B cell (primary cell): ENCODE data around the gene PPP1R14C. TPM values are rescaled to one million over a fixed set of nuclear protein-coding genes. Genes with fewer than 3 reads are reported as not detected.

Experiments
- ATAC-seq: fragments of 200-7000 bp; cut with Tn5 transposase; one replicate; pipeline ENCODE4 v1.10.0; 2021; ENCODE audit warnings: low read depth, mild to moderate bottlenecking, moderate number of reproducible peaks, moderate library complexity
- CTCF ChIA-PET: fragments of 350-600 bp; sonication (Branson Sonifier 250); formaldehyde crosslinking; loops from one replicate; lab custom pipeline; 2021; ENCODE audit warnings: antibody characterized with exemption, inconsistent platforms; lab: Charles Lee
- POLR2A ChIA-PET: fragments of 350-600 bp; sonication (Branson Sonifier 250); formaldehyde crosslinking; loops from one replicate; lab custom pipeline; 2021; ENCODE audit warnings: antibody characterized with exemption; lab: Charles Lee
- DNase-seq: peaks from one replicate; pipeline ENCODE4 v3.0.0; 2013
- H2AFZ ChIP-seq: 2 replicates; pipeline ENCODE4 v1.6.1; 2012; ENCODE audit warnings: mild to moderate bottlenecking, low read depth, low read length; ENCODE audit not compliant: insufficient read depth, poor library complexity, severe bottlenecking
- H3K27ac ChIP-seq, 2 donors: 1 replicate in 1 of 2; 2 replicates in 1 of 2; pipeline ENCODE4 v1.5.1; 2012 to 2013; ENCODE audit warnings: low read length in 2 of 2, mild to moderate bottlenecking in 2 of 2, moderate library complexity in 1 of 2
- H3K27me3 ChIP-seq, 4 experiments: fragments of 200-600 bp in 1 of 4; sonication (generic) in 1 of 4; replicated peaks in 1 of 4; 1 replicate in 2 of 4; 2 replicates in 2 of 4; pipeline versions ENCODE4 v1.6.1 to v1.7.0; 2013 to 2016; ENCODE audit warnings: low read length in 3 of 4, mild to moderate bottlenecking in 2 of 4, mixed read lengths in 1 of 4, moderate library complexity in 1 of 4; ENCODE audit not compliant: insufficient read depth in 4 of 4, control insufficient read depth in 3 of 4; ENCODE audit errors: control extremely low read depth in 1 of 4
- H3K36me3 ChIP-seq, 2 experiments: replicated peaks in 1 of 2; 1 replicate in 1 of 2; 2 replicates in 1 of 2; pipeline versions ENCODE4 v1.6.1 to v1.7.1; 2013; ENCODE audit warnings: low read length in 1 of 2; ENCODE audit not compliant: insufficient read depth in 2 of 2, control insufficient read depth in 1 of 2; ENCODE audit errors: control extremely low read depth in 1 of 2, extremely low read depth in 1 of 2
- H3K4me1 ChIP-seq, 2 donors: fragments of 200-600 bp in 1 of 2; sonication (generic) in 1 of 2; 1 replicate in 1 of 2; 2 replicates in 1 of 2; pipeline versions ENCODE4 v1.5.1 to v1.6.1; 2013 to 2017; ENCODE audit warnings: low read length in 2 of 2; ENCODE audit not compliant: control insufficient read depth in 2 of 2, insufficient read depth in 2 of 2
- H3K4me2 ChIP-seq: replicated peaks from 2 replicates; pipeline ENCODE3; 2012; ENCODE audit warnings: mild to moderate bottlenecking, low read depth, low read length; ENCODE audit not compliant: poor library complexity, severe bottlenecking
- H3K4me3 ChIP-seq, 5 experiments: fragments of 200-600 bp in 1 of 5; sonication (generic) in 1 of 5; 1 replicate in 3 of 5; 2 replicates in 2 of 5; pipeline versions ENCODE4 v1.5.1 to v1.7.0; 2011 to 2016; ENCODE audit warnings: low read length in 4 of 5, mild to moderate bottlenecking in 4 of 5, low read depth in 2 of 5, control low read depth in 1 of 5, moderate library complexity in 1 of 5; ENCODE audit not compliant: insufficient read depth in 1 of 5; ENCODE audit errors: control extremely low read depth in 1 of 5, extremely low read depth in 1 of 5
- H3K79me2 ChIP-seq: fragments of 200-600 bp; sonication (generic); one replicate; pipeline ENCODE4 v1.6.0; 2016; ENCODE audit warnings: low read length; ENCODE audit not compliant: control insufficient read depth, insufficient read depth
- H3K9ac ChIP-seq: fragments of 200-600 bp; sonication (generic); 2 replicates; pipeline ENCODE4 v1.6.1; 2017; ENCODE audit warnings: mild to moderate bottlenecking, low read length, moderate library complexity
- H3K9me3 ChIP-seq, 3 donors: one replicate each; pipeline versions ENCODE4 v1.6.1 to v1.7.1; 2013; ENCODE audit warnings: low read length in 2 of 3; ENCODE audit not compliant: control insufficient read depth in 2 of 3, insufficient read depth in 1 of 3; ENCODE audit errors: control extremely low read depth in 1 of 3
- H4K20me1 ChIP-seq: 2 replicates; pipeline ENCODE4 v1.6.0; 2012; ENCODE audit warnings: mild to moderate bottlenecking, low read length; ENCODE audit not compliant: insufficient read depth, control insufficient read depth, poor library complexity, severe bottlenecking
- H3K27ac Mint-ChIP-seq: one replicate; pipeline ENCODE4 v1.8.0; 2021; ENCODE audit warnings: mixed read lengths
- H3K27me3 Mint-ChIP-seq: one replicate; pipeline ENCODE4 v1.8.0; 2021; ENCODE audit warnings: mixed read lengths
- H3K4me1 Mint-ChIP-seq: one replicate; pipeline ENCODE4 v1.8.0; 2021; ENCODE audit warnings: mixed read lengths
- H3K4me3 Mint-ChIP-seq: one replicate; pipeline ENCODE4 v1.8.0; 2021; ENCODE audit warnings: mixed read lengths
- H3K9me3 Mint-ChIP-seq: one replicate; pipeline ENCODE4 v1.8.0; 2022; ENCODE audit warnings: mixed read lengths; ENCODE audit not compliant: insufficient read depth
- EZH2 ChIP-seq: IDR thresholded peaks from 2 replicates; pipeline ENCODE4 v1.6.1; 2012; ENCODE audit warnings: borderline replicate concordance, low read depth, mild to moderate bottlenecking, moderate library complexity, low read length; ENCODE audit not compliant: insufficient read depth, poor library complexity, severe bottlenecking
- WGBS: methylation state at CpG from one replicate; pipeline ENCODE4 v1.1.5; 2013; ENCODE audit warnings: missing lambda C conversion rate; ENCODE audit not compliant: insufficient coverage; 5-methylcytosine and 5-hydroxymethylcytosine counted together
- intact Hi-C: fragments of 100-400 bp; cut with micrococcal nuclease; formaldehyde crosslinking; loops from one replicate; pipeline ENCODE4 v1.10.0; 2022
- polyA plus RNA-seq: library from polyadenylated mRNA; depleted of rRNA; stranded (reverse); fragments of >200 nt; gene quantifications from 2 replicates; pipeline ENCODE4 v1.2.3, GENCODE V29; 2012
- total RNA-seq, 2 donors: library from RNA; stranded (reverse); fragments of 120-200 nt in 1 of 2; gene quantifications; 1 replicate in 1 of 2; 2 replicates in 1 of 2; pipeline versions ENCODE4 v1.2.3 to v1.2.4, GENCODE V29; 2013 to 2022
- TF ChIP-seq, protein P1 (sequence below): fragments of 200-600 bp; IDR thresholded peaks from one replicate; pipeline ENCODE4 v1.8.0; 2022; ENCODE audit warnings: antibody characterized with exemption, mild to moderate bottlenecking

Gene PPP1R14C
- total and polyA plus RNA-seq, 2 donors (not counting 1 experiment from before 2014, with no cell fraction given), result not detected

DNA sequence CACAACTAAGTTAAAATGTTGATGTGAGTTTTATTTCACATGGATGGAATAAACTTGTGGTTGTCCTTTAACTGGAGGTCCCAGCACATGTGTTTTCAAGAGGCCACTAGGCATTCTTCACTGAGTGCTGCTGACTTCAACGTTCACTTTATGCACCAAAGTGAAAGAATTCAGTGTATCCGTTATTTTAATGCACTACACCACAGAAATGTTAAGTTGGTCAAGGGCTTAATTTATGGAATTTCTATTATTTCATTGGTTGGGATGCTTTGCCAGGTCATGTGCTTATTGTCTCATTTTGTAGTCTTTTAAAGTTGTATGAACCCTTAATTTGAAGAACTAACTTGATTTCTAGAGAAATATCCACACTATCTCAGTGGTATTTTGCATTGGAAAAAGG is 106.4 kb downstream of the PPP1R14C start:
- no peaks in the 10 kb centered on the region for H3K27me3 ChIP-seq
- Mint-ChIP-seq H3K4me1 (no peaks in the 10 kb centered on the region), H3K27ac (no peak overlapping the region), H3K4me3 (no peak overlapping the region), H3K27me3 (peaks cover 6% of the 10 kb centered on the region), H3K9me3 (peaks cover 2% of the 10 kb centered on the region)
- CTCF ChIA-PET, result no interaction called here
- TF ChIP-seq, protein P1, sequence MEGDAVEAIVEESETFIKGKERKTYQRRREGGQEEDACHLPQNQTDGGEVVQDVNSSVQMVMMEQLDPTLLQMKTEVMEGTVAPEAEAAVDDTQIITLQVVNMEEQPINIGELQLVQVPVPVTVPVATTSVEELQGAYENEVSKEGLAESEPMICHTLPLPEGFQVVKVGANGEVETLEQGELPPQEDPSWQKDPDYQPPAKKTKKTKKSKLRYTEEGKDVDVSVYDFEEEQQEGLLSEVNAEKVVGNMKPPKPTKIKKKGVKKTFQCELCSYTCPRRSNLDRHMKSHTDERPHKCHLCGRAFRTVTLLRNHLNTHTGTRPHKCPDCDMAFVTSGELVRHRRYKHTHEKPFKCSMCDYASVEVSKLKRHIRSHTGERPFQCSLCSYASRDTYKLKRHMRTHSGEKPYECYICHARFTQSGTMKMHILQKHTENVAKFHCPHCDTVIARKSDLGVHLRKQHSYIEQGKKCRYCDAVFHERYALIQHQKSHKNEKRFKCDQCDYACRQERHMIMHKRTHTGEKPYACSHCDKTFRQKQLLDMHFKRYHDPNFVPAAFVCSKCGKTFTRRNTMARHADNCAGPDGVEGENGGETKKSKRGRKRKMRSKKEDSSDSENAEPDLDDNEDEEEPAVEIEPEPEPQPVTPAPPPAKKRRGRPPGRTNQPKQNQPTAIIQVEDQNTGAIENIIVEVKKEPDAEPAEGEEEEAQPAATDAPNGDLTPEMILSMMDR, result no peak
- no peak for TF ChIP-seq EZH2
- H4K20me1 ChIP-seq, result no peaks in the 10 kb centered on the region
- intact Hi-C loops, result no loop called here
- peaks cover 0 to 10% (median 8%) of the 10 kb centered on the region in 3 donors for H3K9me3 ChIP-seq
- POLR2A ChIA-PET, result no interaction called here
- no peak overlapping the region for H3K27ac ChIP-seq
- H3K9ac ChIP-seq, result no peak overlapping the region
- no peaks in the 10 kb centered on the region for H3K4me1 ChIP-seq
- no peak for DNase-seq
- H3K4me2 ChIP-seq, result no peak overlapping the region
- H3K79me2 ChIP-seq, result no peaks in the 10 kb centered on the region
- no peak overlapping the region for H3K4me3 ChIP-seq
- no CpG with 5 or more reads among the region's 2 CpGs for WGBS
- H2AFZ ChIP-seq, result no peak overlapping the region
- no peaks in the 10 kb centered on the region for H3K36me3 ChIP-seq
- ATAC-seq, result no peak

DNA sequence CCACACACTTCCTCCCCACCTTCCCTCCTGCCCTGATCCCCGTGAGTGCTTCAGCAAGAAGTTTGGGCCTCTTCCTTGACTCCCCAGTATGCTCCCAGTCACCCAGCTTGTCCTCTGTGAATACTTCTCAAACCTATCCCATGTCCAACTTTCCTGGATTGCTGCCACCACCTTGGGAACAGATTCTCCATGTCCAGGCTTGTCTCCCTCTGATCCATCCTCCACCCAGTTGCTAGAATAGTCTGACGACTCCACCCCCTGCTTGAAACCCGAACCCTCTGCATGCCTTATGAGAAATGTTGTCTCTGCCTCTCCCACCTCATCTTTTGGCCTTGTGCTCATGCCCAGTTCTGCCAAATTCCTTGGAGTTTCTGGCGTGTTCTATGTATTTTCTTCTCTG is 108.0 kb downstream of the PPP1R14C start:
- CTCF ChIA-PET, result no interaction called here
- TF ChIP-seq, protein P1, result no peak
- TF ChIP-seq EZH2, result no peak
- no peak overlapping the region for H3K27ac ChIP-seq
- Mint-ChIP-seq H3K9me3 (peaks cover 2% of the 10 kb centered on the region), H3K27ac (no peak overlapping the region), H3K4me3 (no peak overlapping the region), H3K27me3 (peaks cover 19% of the 10 kb centered on the region), H3K4me1 (no peaks in the 10 kb centered on the region)
- H3K4me1 ChIP-seq, result no peaks in the 10 kb centered on the region
- ATAC-seq (no peak), DNase-seq (no peak)
- POLR2A ChIA-PET, result no interaction called here
- H3K36me3 ChIP-seq, result no peaks in the 10 kb centered on the region
- peaks cover 0 to 2% (median under 1%) of the 10 kb centered on the region in 4 experiments for H3K27me3 ChIP-seq
- peaks cover 0 to 10% (median 5%) of the 10 kb centered on the region in 3 donors for H3K9me3 ChIP-seq
- 70% methylated on average over 4 of the region's 4 CpGs for WGBS
- no peak overlapping the region for H3K4me3 ChIP-seq
- H2AFZ ChIP-seq, result no peak overlapping the region
- no peaks in the 10 kb centered on the region for H4K20me1 ChIP-seq
- H3K79me2 ChIP-seq, result no peaks in the 10 kb centered on the region
- no peak overlapping the region for H3K9ac ChIP-seq
- no peak overlapping the region for H3K4me2 ChIP-seq
- intact Hi-C loops, result no loop called here
